Stimulated activated CD4-positive, alpha-beta T cell treated with anti-CD3 and anti-CD28 coated beads, TNF-alpha, amount 100 ng/mL, for 4 hours (primary cell): ENCODE measurements around the gene NSMCE1.
"Not testable (repeated sequence)": the region's sequence is repeated elsewhere in the genome, so short reads cannot be mapped to it uniquely, and the experiment has no call there.

Experiments
- DNase-seq, 3 experiments: peaks; one replicate each; pipeline ENCODE4 v3.0.0-alpha.2; 2020; ENCODE audit warnings: low read depth in 3 of 3

NSMCE1 gene

DNA sequence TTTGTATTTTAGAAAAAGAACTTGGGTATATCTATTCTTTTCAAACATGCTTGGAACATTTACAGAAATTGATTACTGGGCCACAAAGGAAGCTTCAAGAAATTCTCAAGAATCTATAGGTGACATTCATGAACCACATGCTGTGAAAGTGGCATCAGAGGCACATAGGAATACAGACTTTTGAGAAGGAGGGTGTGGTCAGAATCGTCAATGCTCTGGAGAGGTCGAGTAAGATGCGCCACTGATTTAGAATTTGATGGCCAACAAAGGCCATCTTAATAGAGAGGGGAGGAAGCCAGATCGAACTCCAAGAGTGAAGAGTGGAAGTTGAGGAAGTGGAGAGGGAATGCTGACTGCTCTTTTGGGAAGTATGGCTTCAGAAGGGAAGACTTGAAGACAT lies 3.5 kb upstream of the NSMCE1 start:
- DNase-seq = no peak

DNA sequence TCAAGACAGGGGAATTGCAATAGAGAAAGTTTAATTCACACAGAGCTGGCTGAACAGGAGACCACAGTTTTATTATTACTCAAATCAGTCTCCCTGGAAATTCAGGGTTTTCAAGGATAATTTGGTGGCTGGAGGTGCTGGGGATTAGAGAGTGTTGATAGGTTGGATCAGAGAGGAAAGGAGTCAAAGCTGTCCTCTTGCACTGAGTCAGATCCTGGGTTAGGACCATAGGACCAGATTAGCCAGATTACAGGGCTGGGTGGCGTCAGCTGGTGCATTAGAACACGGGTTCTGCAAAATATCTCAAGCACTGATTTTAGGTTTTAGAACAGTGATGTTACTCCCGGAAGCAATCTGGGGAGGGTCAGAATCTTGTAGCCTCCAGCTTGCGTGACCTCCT lies 1.8 kb upstream of the NSMCE1 start:
- DNase-seq = no peak

DNA sequence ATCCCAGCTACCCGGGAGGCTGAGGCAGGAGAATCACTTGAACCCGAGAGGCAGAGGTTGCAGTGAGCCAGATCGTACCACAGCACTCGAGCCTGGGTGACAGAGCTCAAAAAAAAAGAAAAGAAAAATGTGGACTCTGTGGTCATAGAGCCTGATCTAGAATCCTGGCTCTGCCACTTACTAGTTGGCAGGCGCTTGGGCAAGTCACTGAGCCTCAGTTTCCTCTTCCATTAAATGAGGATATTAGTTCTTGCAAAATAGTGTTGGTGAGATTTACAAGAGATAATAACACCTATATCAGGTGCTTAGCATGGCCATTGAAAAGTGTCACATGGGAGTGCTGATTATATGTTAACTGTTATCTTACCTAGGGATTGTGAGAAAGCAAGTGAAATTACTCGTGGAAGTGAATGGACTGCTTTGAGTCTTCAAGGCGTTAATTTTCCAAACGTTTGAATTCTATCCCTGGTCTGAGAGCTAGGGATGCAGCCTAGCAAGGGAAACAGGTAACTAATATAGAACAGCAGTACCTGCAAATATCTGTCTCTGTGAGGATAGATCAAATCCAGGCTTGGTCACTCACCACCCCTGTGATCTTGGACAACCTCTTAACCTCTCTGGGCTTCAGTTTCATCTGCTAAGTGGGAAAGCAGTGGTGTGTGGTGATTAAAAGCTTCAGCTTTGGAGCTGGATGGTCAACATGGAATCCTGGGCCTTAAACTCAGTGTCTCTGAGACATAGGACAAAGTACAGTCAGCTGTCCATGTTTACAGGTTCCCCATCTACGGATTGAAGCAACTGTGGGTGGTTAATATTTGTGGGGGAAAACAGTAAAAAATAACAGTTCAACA lies 953 bp upstream of the NSMCE1 start:
- no peak for DNase-seq

DNA sequence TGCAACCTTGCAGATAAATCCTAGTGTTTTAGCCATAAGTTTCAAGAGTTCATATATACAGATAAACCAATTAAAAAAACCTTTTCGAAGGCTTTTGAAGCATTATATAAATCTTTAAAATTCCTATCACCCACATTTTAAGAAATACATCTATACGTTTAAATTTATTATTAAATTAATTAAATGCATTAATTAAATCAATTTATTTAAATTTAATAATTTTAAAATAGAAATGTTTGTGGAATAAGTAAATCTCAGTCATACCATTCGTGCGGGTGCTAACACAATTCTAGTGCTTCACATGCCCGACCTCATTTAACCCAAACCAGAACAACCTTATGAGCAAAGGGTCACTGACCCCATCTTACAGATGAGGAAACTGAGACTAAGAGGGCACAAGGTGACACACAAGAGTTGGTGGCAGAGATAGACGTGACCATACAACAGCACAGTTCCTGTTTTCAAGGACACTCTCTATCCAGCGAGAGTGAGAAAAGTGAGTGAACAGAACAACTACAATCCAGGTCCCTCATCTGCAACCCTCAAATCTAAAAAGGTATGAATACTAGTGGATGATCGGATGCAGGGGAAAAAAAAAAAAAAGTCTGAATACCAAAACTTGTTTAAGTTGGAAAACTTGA lies 1.4 kb downstream of the NSMCE1 start:
- no peak for DNase-seq

DNA sequence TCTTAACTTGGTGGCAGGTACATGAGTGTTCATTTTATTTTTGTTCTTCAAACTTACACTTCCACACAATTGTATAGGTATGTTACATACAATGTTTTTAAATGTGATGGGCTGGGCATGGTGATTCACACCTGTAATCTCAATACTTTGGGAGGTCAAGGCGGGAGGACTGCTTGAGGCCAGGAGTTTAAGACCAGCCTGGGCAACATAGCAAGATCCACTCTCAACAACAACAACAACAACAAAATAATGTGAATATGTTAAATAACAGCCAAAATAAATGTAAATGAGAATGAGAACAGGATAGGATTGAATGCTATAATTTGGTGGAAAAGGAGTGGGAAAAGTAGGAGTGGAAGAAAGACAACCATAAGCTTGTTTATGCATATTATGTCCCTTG lies 2.6 kb downstream of the NSMCE1 start:
- no peak for DNase-seq

DNA sequence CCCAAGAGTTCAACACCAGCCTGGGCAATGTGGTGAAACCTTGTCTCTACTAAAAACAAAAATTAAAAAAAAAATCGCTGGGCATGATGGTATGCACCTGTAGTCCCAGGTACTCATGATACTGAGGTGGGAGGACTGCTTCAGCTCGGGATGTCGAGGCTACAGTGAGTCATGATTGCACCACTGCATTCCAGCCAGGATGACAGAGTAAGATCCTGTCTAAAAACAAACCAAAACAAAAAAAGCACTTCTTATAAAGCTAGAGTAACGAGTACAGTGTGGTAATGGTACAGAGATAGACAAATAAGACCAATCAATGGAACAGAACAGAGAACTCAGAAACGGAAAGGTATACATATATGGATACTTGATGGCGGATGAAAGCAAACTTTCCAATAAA lies 4.4 kb downstream of the NSMCE1 start:
- no peak for DNase-seq

DNA sequence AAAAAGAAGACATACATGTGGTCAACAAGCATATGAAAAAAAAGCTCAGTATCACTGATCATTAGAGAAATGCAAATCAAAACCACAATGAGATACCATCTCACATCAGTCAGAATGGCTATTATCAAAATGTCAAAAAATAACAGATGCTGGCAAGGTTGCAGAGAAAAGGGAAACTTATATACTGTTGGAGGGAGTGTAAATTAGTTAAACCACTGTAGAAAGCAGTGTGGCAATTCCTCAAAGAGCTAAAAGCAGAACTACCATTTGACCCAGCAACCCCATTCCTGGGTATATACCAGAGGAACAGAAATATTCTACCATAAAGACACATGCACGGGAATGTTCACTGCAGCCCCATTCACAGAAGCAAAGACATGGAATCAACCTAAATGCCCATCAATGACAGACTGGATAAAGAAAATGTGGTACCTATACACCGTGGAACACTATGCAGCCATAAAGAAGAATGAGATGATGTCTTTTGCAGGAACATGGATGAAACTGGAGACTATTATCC lies 5.6 kb downstream of the NSMCE1 start:
- not testable (repeated sequence) for DNase-seq

DNA sequence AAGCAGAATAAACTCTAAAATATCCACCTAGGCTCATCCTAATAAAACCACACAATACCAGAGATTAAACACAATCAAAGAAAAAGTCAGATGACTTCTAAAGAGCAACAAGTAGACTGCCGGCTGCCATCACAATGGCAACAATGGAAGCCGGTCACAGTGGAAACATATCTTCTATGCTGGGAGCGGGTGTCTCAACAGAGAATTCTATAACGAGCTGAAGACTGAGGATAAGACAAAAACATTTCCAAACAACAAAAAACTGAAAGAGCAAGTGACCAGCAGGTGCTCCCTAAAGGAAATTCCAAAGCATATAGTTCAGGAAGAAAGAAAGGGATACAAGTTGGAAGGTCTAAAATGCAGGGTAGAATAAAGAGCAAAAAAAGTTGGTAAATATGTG lies 8.9 kb downstream of the NSMCE1 start:
- DNase-seq = no peak

DNA sequence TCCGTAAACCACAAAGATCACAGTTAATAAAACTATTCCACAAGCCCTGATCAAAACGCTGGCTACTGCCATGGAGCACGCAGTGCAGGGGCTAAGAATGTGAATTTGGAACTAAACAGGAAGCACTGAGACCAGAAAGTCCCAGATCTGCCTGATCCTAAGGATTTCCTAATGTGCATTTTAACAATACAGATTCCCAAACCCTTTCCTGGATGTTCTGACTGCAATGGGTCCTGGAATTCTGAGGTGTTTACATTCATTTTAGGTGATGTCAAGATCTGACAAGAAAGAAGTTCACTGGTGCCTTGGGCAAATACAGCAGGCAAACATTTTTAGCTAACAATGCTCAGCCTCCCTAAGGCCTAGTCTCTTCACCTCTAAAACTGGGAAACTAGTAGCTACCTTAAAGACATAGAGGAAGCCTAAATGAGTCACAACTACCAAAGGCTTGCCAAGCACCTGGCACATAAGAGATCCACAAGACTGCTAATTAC lies 10.3 kb downstream of the NSMCE1 start:
- DNase-seq = no peak

DNA sequence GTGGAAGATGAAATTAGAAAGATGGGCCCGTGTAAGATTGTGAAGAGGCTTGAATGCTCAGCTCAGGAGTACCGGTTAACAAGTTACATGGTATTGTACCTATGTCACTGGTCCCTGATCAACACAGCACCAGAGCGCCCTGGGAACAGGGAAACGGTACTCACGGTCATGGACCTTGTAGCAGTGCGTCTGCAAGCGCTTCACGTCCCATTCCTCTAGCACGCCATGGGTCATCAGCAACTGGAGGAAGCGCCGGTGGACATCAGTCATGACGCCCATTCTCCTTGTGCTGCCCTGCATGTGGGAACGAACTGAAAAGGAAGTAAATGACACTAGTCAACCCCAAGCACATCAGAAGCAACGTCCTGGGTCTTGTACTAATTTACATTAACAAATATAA lies 11.3 kb downstream of the NSMCE1 start:
- DNase-seq = no peak

DNA sequence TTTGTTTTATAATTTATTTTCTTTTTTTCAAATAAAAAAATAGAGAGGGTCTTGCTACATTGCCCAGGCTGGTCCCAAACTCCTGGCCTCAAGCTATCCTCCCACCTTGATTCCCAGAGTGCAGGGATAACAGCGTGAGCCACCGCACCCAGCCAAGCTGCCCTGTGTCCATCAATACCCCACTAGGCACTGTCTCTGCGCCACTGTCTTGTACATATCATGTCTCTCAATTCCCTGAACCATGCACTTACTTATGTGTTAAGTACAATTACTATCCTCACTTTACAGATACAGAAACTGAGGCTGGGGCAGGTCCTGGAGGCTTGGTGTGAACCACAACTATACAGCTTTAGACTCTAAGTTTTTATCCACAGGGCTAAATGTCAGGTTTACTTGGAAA lies 11.7 kb downstream of the NSMCE1 start:
- DNase-seq = no peak

DNA sequence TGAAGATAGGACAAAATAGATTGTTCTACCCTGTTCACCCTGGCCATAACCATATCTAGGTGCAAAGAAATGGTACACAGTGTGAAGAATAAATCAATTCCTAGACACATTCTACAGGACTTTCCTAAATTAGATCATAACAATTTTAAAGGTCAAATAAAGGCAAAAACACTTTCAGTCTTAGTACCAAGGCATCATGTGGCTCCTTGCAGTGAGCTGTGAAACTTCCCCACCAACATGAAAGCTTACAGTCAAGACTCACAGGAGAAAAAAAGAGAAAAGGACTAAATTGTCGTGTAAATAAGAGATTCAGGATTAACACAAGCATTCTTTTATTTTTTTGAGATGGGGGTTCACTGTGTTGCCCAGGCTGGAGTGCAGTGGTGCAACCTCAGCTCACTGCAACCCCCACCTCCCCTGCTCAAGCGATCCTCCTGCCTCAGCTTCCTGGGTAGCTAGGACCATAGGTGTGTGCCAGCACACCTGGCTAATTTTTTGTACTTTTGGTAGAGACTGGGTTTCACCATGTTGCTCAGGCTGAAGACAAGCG lies 14.2 kb downstream of the NSMCE1 start:
- DNase-seq = no peak

DNA sequence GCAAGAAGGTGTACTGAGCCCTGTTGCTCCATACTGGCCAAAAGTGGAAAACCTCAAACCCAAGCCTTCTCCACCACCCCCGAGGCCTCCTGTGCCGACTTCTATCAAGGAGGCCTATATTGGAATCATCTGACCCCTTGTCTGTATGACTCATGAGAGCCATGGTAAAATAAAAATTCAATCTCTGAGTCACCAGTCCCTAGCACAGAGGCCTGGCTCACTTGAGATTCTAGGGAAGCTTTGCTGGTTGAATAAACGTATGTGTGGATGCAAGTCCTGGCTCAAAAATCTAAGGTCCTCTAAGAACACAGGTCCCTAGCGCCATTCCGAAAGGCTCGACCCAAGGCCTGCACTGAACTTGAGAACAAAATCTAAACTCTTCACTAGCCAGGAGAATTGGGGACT lies 15.0 kb downstream of the NSMCE1 start:
- DNase-seq = no peak

DNA sequence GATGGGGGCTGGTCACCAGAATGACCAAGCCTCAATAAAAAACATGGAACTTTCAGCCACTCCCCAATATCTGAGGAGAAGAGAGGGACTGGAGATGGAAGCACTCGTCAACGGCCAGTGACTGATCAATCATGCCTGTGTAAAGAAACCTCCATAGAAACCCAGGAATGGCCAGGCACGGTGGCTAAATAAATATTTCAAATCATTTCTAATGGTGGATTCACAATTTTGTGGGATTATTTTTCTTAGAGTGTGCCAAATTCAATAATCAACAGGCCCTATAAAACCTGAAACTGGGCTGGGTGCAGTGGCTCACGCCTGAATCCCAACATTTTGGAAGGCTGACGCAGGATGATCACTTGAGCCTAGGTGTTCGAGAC lies 16.4 kb downstream of the NSMCE1 start:
- DNase-seq = no peak

DNA sequence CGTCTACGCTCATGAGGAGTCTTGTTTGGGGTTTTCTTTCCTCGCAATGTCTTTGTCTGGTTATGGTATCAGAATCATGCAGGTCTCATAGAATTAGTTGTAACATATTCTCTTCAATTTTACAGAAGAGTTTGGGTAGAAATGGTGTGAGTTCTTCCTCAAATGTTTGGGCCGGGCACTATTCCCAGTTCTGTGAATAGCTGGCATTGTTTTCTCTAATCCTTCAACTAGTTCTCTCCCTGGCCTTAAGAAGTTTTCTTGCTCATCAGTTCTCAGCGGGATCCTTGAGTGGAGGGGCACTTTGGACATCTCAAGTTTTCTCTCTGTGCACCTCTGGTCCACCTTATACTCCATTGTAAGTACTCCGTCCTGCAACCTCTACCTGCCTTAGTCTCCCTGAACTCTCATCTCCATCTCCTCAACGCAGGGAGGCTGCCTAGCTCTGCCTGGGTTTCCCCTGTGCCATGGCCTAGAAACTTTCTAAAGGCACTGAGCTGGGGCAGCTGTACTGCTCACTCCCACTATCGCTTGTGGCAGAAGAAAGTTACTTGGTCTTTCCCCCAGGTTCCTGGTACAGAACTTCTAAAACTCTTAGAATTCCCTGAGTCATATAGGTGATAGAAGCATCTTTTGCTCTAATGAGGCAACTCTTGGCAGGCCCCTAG lies 16.9 kb downstream of the NSMCE1 start:
- DNase-seq = no peak

DNA sequence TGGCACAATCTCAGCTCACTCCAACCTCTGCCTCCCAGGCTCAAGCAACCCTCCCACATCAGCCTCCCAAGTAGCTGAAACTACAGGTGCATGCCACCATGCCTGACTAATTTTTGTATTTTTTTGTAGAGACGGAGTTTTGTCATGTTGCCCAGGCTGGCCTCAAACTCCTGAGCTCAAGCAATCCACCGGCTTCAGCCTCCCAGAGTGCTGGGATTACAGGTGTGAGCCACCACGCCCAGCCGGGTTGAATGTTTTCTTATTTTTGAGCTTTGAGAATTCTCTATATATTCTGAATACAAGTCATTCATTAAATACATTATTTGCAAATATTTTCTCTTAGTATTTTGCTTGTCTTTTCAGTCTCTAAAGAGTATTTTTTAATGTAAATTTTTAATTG lies 19.7 kb downstream of the NSMCE1 start:
- DNase-seq = not testable (repeated sequence)

DNA sequence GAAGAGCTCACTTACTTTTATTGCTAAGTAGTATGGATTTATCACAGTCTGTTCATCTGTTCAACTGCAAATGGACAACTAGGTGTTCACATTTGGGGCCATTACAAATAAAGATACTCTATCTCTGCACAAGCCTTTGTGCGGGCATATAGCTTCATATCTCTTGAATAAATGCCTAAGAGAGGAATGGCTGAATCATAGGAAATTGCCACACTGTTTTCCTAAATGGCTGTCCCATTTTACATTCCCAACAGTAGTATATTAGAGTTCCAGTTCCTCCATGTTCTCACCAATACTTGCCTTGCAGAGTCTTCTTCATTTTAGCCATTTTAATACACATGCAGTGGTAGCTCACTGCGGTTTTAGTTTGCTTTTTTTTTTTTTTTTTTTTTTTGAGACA lies 20.5 kb downstream of the NSMCE1 start:
- no peak for DNase-seq

DNA sequence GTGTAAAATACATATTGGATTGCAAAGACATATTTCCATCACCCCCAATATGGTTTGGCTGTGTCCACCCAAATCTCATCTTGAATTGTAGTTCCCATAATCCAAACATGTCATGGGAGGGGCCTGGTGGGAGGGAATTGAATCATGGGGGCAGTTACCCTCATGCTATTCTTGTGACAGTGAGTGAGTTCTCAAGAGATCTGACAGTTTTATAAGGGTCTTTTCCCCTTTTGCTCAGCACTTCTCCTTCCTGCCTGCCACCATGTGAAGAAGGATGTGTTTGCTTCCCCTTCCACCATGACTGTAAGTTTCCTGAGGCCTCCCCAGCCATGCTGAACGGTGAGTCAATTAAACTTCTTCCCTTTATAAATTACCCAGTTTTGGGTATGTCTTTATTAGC lies 21.5 kb downstream of the NSMCE1 start:
- not testable (repeated sequence) for DNase-seq

DNA sequence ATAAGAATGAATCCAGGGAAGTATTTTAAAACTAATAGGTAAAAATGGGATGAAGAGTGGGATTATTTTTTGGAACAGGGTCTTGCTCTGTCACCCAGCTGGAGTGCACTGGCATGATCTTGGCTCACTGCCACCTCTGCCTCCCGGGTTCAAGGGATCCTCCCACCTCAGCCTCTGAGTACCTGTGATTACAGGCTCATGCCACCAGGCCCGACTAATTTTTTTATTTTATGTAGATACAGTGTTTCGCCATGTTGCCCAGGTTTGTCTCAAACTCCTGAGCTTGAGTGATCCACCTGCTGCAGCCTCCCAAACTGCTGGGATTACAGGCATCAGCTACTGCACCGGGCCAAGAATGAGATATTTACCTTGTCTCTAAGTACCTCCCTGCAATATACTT lies 22.1 kb downstream of the NSMCE1 start:
- DNase-seq = no peak

DNA sequence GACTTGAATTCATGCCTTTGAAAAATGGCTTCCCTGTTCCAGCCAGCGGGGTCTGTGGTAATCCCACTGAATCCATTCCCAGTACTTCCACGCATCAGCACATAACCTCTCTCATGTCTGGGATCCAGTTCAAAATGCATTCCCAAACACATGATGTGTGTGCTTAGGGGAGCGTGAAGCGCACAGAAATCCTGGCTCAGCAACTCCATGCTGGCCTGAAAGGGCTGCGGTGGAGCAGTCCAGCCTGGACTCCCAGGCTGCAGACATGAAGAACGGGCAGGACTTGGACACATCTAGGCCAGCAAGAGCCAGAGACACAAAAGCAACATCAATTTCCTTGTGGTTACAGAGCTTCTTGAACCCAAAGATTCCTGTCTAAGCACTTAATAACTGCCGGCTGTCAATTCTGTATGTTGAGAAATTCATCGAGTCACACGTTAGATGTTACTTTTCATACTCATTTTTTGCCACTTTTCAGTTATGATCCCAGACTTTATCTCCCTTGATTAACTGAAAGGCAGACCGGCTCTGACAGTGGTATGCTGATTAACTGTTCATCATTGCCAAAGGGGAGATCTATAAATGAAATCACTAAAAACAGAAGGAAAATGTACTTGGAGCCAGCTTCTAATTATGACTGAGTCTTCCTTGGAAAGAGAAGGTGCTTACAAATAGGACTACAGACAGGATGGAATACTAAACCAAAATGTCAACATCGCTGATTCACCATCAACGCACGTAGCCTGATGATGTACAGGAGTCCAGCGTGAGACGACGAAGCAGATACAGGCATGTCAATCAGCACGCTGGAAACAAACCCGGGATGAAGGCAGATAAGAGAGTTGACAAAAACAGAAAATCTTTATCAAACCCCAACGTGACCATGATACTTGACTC lies 23.0 kb downstream of the NSMCE1 start:
- no peak for DNase-seq

DNA sequence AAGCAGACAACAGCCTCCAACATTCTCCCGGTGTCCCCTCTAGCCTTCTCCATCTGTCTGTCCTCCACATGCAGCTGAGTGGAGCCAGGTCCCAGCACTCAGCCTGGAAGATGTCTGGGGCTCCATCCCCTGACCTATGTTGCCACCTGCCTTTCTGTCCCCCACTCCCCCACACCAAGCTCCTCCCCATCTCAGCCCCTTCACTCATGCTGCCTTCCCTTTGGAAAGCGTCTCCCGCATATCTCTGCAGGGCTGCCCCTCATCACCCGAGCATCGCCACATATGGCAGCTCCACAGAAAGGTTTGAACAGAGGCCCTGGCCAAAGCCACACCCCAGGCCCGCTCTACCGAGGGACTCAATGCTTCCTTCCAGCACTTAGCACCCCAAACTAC lies 24.2 kb downstream of the NSMCE1 start:
- no peak for DNase-seq
